Tibial nerve (tissue), 4 donors: ENCODE measurements around the gene MAPT.

Experiments used
- EP300 ChIP-seq, 2 donors: sonication (generic); formaldehyde crosslinking; IDR thresholded peaks; one replicate each; pipeline ENCODE4 v1.6.1; 2017; ENCODE audit warnings: antibody characterized with exemption in 2 of 2, mild to moderate bottlenecking in 1 of 2
- POLR2A ChIP-seq, 2 donors: fragments of 450-650 bp; IDR thresholded peaks; one replicate each; pipeline ENCODE4 v1.6.1; 2017; ENCODE audit warnings: antibody characterized with exemption in 2 of 2, mild to moderate bottlenecking in 2 of 2, moderate library complexity in 2 of 2
- TF ChIP-seq, protein P1 (sequence below), 5 experiments: fragments of 200-600 bp in 3 of 5; fragments of 450-650 bp in 2 of 5; sonication (generic) in 3 of 5; IDR thresholded peaks; one replicate each; pipeline ENCODE4 v1.5.1; 2016 to 2019; ENCODE audit warnings: antibody characterized with exemption in 5 of 5, mild to moderate bottlenecking in 3 of 5, moderate library complexity in 2 of 5

DNA sequence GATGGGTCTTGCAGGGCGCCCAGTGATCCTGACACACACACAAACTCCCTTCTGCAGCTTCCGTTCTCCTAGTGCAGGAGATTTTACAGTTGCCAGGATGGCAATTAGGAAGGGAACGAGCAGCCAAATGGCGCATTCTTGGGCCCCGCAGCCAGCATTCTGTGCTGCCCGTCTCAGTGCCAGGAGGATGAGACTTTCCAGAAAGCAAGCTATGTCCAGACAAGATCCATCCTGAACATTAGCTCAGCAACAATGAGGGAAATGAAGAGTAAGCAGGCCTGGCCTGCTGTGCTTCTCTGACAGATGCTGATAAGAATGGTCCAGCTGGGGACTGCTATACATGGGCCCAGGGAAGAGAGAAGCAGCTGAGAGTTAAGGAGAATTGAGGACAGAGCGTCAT lies 33.2 kb upstream of the MAPT start:
- TF ChIP-seq, protein P1, sequence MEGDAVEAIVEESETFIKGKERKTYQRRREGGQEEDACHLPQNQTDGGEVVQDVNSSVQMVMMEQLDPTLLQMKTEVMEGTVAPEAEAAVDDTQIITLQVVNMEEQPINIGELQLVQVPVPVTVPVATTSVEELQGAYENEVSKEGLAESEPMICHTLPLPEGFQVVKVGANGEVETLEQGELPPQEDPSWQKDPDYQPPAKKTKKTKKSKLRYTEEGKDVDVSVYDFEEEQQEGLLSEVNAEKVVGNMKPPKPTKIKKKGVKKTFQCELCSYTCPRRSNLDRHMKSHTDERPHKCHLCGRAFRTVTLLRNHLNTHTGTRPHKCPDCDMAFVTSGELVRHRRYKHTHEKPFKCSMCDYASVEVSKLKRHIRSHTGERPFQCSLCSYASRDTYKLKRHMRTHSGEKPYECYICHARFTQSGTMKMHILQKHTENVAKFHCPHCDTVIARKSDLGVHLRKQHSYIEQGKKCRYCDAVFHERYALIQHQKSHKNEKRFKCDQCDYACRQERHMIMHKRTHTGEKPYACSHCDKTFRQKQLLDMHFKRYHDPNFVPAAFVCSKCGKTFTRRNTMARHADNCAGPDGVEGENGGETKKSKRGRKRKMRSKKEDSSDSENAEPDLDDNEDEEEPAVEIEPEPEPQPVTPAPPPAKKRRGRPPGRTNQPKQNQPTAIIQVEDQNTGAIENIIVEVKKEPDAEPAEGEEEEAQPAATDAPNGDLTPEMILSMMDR (IDR thresholded peaks at IDR 0.05): no peak
- no peak for TF ChIP-seq POLR2A (IDR thresholded peaks at IDR 0.05)
- TF ChIP-seq EP300 (IDR thresholded peaks at IDR 0.05): no peak
